ENCODE measurements around the gene DNMT1.
"Not testable (repeated sequence)": the region's sequence is repeated elsewhere in the genome, so short reads cannot be mapped to it uniquely, and the experiment has no call there.

DNMT1 gene

GRCh38 chr19:10194500-10195198 is at the start of gene DNMT1:
Gene DNMT1 (minus strand): TSS chr19:10194953. CDS start chr19:10194899, 54 bp downstream.
- DNase-seq (peak; percentile 99), ATAC-seq (peak; percentile 95)
- H3K36me3 Mint-ChIP-seq (ENCODE audit: low read depth), result peaks cover 30% of the 10 kb centered on the region
- peaks cover 2% of the 10 kb centered on the region for H3K27me3 Mint-ChIP-seq
- no peaks in the 10 kb centered on the region for H3K9me3 Mint-ChIP-seq
- peak within 1 kb of the TSS; percentile 96 for H3K4me3 Mint-ChIP-seq
- peaks cover 53% of the 10 kb centered on the region for H3K4me1 Mint-ChIP-seq
- peak within 1 kb of the TSS; percentile 97 for H3K27ac Mint-ChIP-seq

- H3K9me3 Mint-ChIP-seq, result no peaks in the 10 kb centered on the region
- ATAC-seq, result no peak
Observed at GRCh38 chr19:10243606-10244005, 48.9 kb upstream of the DNMT1 start.

GRCh38 chr19:10241826-10242449 is 47.2 kb upstream of the DNMT1 start:
- H3K36me3 Mint-ChIP-seq (ENCODE audit: low read depth); H3K27ac Mint-ChIP-seq; H3K4me3 Mint-ChIP-seq; DNase-seq; ATAC-seq; H3K27me3 Mint-ChIP-seq; H3K9me3 Mint-ChIP-seq: not testable (repeated sequence)
- H3K4me1 Mint-ChIP-seq, result peaks cover 12% of the 10 kb centered on the region

More at GRCh38 chr19:10243606-10244005, 48.9 kb upstream of the DNMT1 start:
- no peak overlapping the region for H3K27ac Mint-ChIP-seq
- no peak for DNase-seq
- H3K36me3 Mint-ChIP-seq (ENCODE audit: low read depth), result no peaks in the 10 kb centered on the region
- peaks cover 10% of the 10 kb centered on the region for H3K4me1 Mint-ChIP-seq
- no peak overlapping the region for H3K4me3 Mint-ChIP-seq
- H3K27me3 Mint-ChIP-seq, result no peaks in the 10 kb centered on the region

- no peak overlapping the region for H3K4me3 Mint-ChIP-seq
- no peaks in the 10 kb centered on the region for H3K27me3 Mint-ChIP-seq
- no peaks in the 10 kb centered on the region for H3K9me3 Mint-ChIP-seq
- H3K36me3 Mint-ChIP-seq (ENCODE audit: low read depth), result no peaks in the 10 kb centered on the region
- ATAC-seq, result no peak
- peaks cover 29% of the 10 kb centered on the region for H3K4me1 Mint-ChIP-seq
- no peak for DNase-seq
- no peak overlapping the region for H3K27ac Mint-ChIP-seq
Observed at GRCh38 chr19:10238172-10238783, 43.5 kb upstream of the DNMT1 start.

GRCh38 chr19:10237702-10238101 is 42.9 kb upstream of the DNMT1 start:
- Mint-ChIP-seq H3K9me3 (no peaks in the 10 kb centered on the region), H3K27me3 (no peaks in the 10 kb centered on the region), H3K36me3 (ENCODE audit: low read depth) (no peaks in the 10 kb centered on the region), H3K27ac (no peak overlapping the region), H3K4me3 (no peak overlapping the region), H3K4me1 (peaks cover 29% of the 10 kb centered on the region)
- ATAC-seq (no peak), DNase-seq (no peak)

- H3K4me1 Mint-ChIP-seq, result peaks cover 35% of the 10 kb centered on the region
- not testable (repeated sequence) for H3K4me3 Mint-ChIP-seq
- peak overlapping the region; percentile 98 for H3K27ac Mint-ChIP-seq
Observed at GRCh38 chr19:10235409-10235808, 40.7 kb upstream of the DNMT1 start.

GRCh38 chr19:10235003-10235402 is 40.2 kb upstream of the DNMT1 start:
- Mint-ChIP-seq H3K4me3 (no peak overlapping the region), H3K27ac (peak overlapping the region; percentile 98), H3K4me1 (peaks cover 35% of the 10 kb centered on the region), H3K36me3 (ENCODE audit: low read depth) (no peaks in the 10 kb centered on the region), H3K27me3 (no peaks in the 10 kb centered on the region), H3K9me3 (no peaks in the 10 kb centered on the region)
- no peak for DNase-seq
- no peak for ATAC-seq

More at GRCh38 chr19:10235409-10235808, 40.7 kb upstream of the DNMT1 start:
- not testable (repeated sequence) for H3K36me3 Mint-ChIP-seq (ENCODE audit: low read depth); DNase-seq; ATAC-seq; H3K27me3 Mint-ChIP-seq; H3K9me3 Mint-ChIP-seq

GRCh38 chr19:10233946-10234345 is 39.2 kb upstream of the DNMT1 start:
- Mint-ChIP-seq H3K27me3 (no peaks in the 10 kb centered on the region), H3K36me3 (ENCODE audit: low read depth) (no peaks in the 10 kb centered on the region), H3K9me3 (no peaks in the 10 kb centered on the region), H3K4me3 (no peak overlapping the region), H3K27ac (no peak overlapping the region), H3K4me1 (peaks cover 38% of the 10 kb centered on the region)
- ATAC-seq, result no peak
- no peak for DNase-seq

GRCh38 chr19:10231612-10232228 is 37.0 kb upstream of the DNMT1 start:
- no peaks in the 10 kb centered on the region for H3K9me3 Mint-ChIP-seq
- DNase-seq, result no peak
- H3K36me3 Mint-ChIP-seq (ENCODE audit: low read depth), result no peaks in the 10 kb centered on the region
- ATAC-seq, result no peak
- H3K4me1 Mint-ChIP-seq, result peaks cover 34% of the 10 kb centered on the region
- H3K27ac Mint-ChIP-seq, result peak overlapping the region; percentile 27
- H3K4me3 Mint-ChIP-seq, result peak overlapping the region; percentile 71
- H3K27me3 Mint-ChIP-seq, result no peaks in the 10 kb centered on the region

- H3K4me3 Mint-ChIP-seq, result peak within 1 kb of the TSS; percentile 79
Observed at GRCh38 chr19:10230861-10231611, 36.3 kb upstream of the DNMT1 start, which contains the start of gene S1PR2. Gene S1PR2 (minus strand): TSS chr19:10231331. CDS start chr19:10224905, 6,426 bp downstream.

GRCh38 chr19:10230173-10230860 is 35.6 kb upstream of the DNMT1 start:
- Mint-ChIP-seq H3K27ac (peak overlapping the region; percentile 81), H3K4me1 (peaks cover 22% of the 10 kb centered on the region), H3K9me3 (no peaks in the 10 kb centered on the region), H3K4me3 (peak overlapping the region; percentile 79), H3K27me3 (no peaks in the 10 kb centered on the region), H3K36me3 (ENCODE audit: low read depth) (no peaks in the 10 kb centered on the region)
- peak; percentile 33 for ATAC-seq
- peak; percentile 64 for DNase-seq

More at GRCh38 chr19:10230861-10231611, 36.3 kb upstream of the DNMT1 start, which contains the start of gene S1PR2:
- Mint-ChIP-seq H3K27me3 (no peaks in the 10 kb centered on the region), H3K4me1 (peaks cover 27% of the 10 kb centered on the region), H3K36me3 (ENCODE audit: low read depth) (no peaks in the 10 kb centered on the region), H3K27ac (peak within 1 kb of the TSS; percentile 81), H3K9me3 (no peaks in the 10 kb centered on the region)
- ATAC-seq (peak; percentile 42), DNase-seq (peak; percentile 79)

- DNase-seq, result peak; percentile 36
- no peaks in the 10 kb centered on the region for H3K36me3 Mint-ChIP-seq (ENCODE audit: low read depth)
- peaks cover 18% of the 10 kb centered on the region for H3K4me1 Mint-ChIP-seq
- peak overlapping the region; percentile 81 for H3K27ac Mint-ChIP-seq
- H3K4me3 Mint-ChIP-seq, result no peak overlapping the region
- H3K9me3 Mint-ChIP-seq, result no peaks in the 10 kb centered on the region
- ATAC-seq, result no peak
- H3K27me3 Mint-ChIP-seq, result no peaks in the 10 kb centered on the region
Observed at GRCh38 chr19:10228920-10229319, 34.2 kb upstream of the DNMT1 start.

GRCh38 chr19:10228393-10228792 is 33.6 kb upstream of the DNMT1 start:
- no peaks in the 10 kb centered on the region for H3K9me3 Mint-ChIP-seq
- no peak overlapping the region for H3K4me3 Mint-ChIP-seq
- H3K36me3 Mint-ChIP-seq (ENCODE audit: low read depth), result no peaks in the 10 kb centered on the region

More at GRCh38 chr19:10228393-10228792, 33.6 kb upstream of the DNMT1 start:
- no peak for DNase-seq
- peaks cover 18% of the 10 kb centered on the region for H3K4me1 Mint-ChIP-seq
- no peaks in the 10 kb centered on the region for H3K27me3 Mint-ChIP-seq
- ATAC-seq, result no peak
- H3K27ac Mint-ChIP-seq, result no peak overlapping the region

All from activated naive CD8-positive, alpha-beta T cell treated with anti-CD3 and anti-CD28 coated beads, Interleukin-2, amount 50 U/mL, for 24 hours (primary cell).